GM08714 (cell line): Measurements from ENCODE around the gene CCDC86.
"Not testable (repeated sequence)": the region's sequence is repeated elsewhere in the genome, so short reads cannot be mapped to it uniquely, and the experiment has no call there.

Experiments
- H3K4me3 ChIP-seq: fragments of 200-500 bp; sonication (Bioruptor generic); 2 replicates; pipeline ENCODE4 v1.5.1; 2014; ENCODE audit warnings: mild to moderate bottlenecking, low read length, inconsistent platforms
- ZNF274 ChIP-seq: IDR thresholded peaks from 2 replicates; pipeline ENCODE4 v1.6.1; 2012; ENCODE audit warnings: mild to moderate bottlenecking, low read depth, low read length

CCDC86 gene

GRCh38 chr11:60818057-60818456 is 23.9 kb upstream of the CCDC86 start:
- no peak for TF ChIP-seq ZNF274
- no peak overlapping the region for H3K4me3 ChIP-seq

GRCh38 chr11:60821827-60822599 is 19.9 kb upstream of the CCDC86 start:
- TF ChIP-seq ZNF274: no peak

GRCh38 chr11:60823745-60824306 is 18.1 kb upstream of the CCDC86 start:
- not testable (repeated sequence) for H3K4me3 ChIP-seq

More at GRCh38 chr11:60821827-60822599, 19.9 kb upstream of the CCDC86 start:
- H3K4me3 ChIP-seq: no peak overlapping the region

DNA sequence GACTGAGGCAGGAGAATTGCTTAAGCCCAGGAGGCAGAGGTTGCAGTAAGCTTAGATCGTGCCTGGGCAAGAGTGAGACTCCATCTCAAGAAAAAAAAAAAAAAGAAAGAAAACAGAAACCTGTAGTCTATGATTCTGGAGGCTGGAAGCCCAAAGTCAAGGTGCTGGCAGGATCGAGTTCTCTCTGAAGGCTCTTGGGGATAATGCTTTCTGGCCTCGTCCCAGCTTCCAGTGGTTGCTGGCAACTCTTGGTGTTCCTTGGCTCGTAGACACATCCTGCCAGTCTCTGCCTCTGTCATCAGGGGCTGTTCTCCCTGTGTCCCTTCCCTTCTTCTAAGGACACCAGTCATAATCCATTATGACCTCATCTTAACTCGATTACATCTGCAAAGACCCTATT is 16.8 kb upstream of the CCDC86 start:
- no peak for TF ChIP-seq ZNF274
- H3K4me3 ChIP-seq: no peak overlapping the region

DNA sequence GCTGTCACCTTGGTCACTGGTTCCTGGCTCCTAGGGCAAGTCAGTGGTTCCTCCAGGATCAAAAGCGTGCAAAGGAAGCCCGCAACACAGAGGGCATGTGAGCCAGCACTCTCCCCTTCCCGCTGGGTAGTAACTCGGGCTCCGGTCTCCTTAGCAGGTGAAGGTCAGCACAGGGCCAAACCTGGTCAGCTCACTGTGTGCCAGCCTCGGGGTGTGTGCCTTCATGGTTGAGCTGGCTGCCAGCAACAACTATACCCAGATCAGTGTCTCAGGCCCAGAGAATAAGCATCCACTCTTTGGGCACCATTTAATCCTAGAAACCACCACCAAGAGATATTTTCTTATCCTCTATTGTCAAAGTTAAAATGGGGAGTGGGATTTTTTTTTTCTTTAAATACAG is 16.1 kb upstream of the CCDC86 start:
- no peak overlapping the region for H3K4me3 ChIP-seq
- TF ChIP-seq ZNF274: no peak

DNA sequence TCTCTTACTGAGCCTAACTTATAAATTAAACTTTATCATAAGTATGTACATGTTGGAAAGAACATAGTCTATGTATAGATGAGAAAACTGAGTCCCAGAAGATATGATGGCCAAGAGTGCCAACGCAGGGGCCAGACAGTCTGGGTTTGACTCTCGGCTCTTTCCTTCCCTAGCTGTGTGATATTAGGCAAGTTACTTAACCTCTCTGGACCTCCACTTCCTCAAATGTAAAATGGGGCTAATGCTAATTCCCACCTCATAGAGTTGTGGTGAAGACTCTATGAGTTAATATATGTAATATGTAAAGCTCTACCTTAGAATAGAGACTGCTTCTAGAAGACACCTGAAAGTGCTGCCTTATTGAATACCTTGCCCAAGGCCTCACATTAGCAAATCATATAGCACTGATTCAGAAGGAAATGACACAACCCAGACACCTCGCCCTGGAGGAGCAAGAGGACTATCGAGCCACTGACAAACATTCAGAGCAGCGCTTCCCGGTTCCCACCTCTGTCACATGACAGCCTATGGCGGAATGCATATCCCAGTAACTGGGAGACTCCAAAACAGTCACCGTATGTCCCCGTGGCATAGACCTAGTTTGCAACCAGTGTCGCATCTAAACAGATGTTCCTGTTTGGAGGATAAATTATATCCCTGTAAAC is 11.3 kb upstream of the CCDC86 start:
- TF ChIP-seq ZNF274: no peak
- no peak overlapping the region for H3K4me3 ChIP-seq

DNA sequence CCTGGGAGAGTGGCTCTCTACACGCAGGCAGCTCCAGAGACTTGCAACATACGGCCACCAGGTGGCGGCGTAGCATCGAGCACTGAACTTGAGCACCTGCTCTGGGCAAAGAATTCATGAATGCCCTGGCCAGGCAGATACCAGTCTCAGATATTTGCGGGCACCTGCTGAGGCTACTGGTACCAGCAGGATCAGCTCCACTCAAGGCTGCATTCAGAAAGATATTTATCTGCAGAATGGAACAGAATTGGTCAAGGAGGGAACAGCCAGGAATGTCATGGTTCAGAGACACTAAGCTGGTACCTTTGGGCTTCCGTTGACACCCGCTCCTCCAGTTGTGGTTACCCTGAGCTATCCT is 10.8 kb upstream of the CCDC86 start:
- H3K4me3 ChIP-seq: no peak overlapping the region

DNA sequence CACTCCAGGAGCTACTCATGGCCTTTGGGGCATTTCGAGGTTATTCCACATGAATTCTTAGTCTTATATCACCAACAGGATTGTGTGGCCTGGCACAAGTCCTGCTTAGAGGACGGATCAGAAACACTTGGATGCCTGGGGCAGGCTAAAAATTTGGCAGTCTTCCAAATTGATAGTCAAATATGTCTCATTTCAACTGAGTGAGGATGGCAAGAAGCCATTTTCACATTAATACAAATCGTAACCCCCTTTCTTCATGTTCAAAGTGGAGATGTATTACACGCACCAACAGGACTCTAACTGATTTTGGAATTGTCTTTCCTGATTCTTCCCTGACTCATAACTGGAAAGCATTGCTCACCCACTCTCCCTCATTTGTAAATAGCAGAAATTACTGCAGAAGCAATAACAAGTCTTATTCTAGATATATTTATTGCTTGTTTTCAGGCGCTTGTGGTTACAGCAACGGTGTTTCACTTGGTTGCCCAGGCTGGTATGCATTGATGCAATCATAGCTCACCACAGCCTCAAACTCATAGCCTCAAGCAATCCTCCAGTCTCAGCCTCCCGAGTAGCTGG is 10.3 kb upstream of the CCDC86 start:
- no peak overlapping the region for H3K4me3 ChIP-seq
- TF ChIP-seq ZNF274: no peak

More for the DNA sequence above, 10.8 kb upstream of the CCDC86 start:
- TF ChIP-seq ZNF274: no peak

DNA sequence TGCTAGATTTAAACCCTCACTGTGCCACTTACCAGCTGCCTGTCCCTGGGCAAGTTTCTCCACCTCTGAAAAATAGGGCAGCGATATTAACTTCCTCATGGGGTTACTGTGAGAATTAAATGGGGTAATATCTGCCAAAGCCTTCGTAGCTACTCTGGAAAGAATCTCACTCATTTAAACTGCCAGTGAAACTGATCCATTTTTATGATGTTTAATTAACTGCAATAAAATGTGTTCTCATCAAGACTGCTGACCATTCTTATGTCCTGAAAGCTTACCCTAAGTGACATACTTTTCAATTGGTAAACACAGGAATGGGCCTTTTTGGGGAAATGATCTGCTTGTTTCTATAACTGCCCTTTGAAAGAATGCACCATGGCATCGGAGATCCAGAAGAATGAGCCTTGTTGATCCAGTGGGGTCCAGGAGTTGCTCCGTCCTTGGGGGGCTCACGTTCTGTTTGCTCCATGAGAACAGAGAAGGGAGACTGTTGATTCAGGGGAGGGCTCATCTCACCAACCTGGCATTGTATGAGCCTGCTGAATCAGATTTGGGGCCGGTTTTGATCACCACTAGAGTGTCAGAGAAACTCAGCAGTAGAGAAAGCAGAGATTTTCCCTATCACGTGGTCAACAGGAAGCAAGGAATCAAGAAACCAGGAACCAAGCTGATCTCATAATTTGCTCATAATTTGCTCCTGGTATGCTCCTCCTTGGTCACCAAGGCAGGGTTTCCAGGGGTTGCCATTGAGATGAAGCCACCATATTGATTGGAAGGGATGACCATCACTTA is 7.0 kb upstream of the CCDC86 start:
- no peak overlapping the region for H3K4me3 ChIP-seq
- TF ChIP-seq ZNF274: no peak

GRCh38 chr11:60835534-60835846 is 6.4 kb upstream of the CCDC86 start:
- no peak overlapping the region for H3K4me3 ChIP-seq
- no peak for TF ChIP-seq ZNF274

- no peak overlapping the region for H3K4me3 ChIP-seq
- no peak for TF ChIP-seq ZNF274
Measured at GRCh38 chr11:60836866-60837515, 4.9 kb upstream of the CCDC86 start.

- no peak for TF ChIP-seq ZNF274
- no peak overlapping the region for H3K4me3 ChIP-seq
Measured at GRCh38 chr11:60838132-60838531, 3.8 kb upstream of the CCDC86 start.

- no peak for TF ChIP-seq ZNF274
- no peak overlapping the region for H3K4me3 ChIP-seq
Measured at GRCh38 chr11:60840470-60841430, 1.2 kb upstream of the CCDC86 start.
